Hindlimb muscle (tissue), 1 donor: Measurements from ENCODE around the gene NAIP. TPM values are rescaled to one million over a fixed set of nuclear protein-coding genes. Genes with fewer than 3 reads are reported as not detected.

Experiments
- polyA plus RNA-seq: library from polyadenylated mRNA; unstranded; fragments of 120-200 nt; gene quantifications from one replicate; pipeline ENCODE4 v1.2.1, GENCODE V29; 2013; ENCODE audit not compliant: insufficient read length

The NAIP gene
- polyA plus RNA-seq, 1 donor: 21.9 TPM

Other genes starting within 250 kb of the NAIP start
- 5.8 TPM for gene SERF1A, start 124.7 kb downstream of the NAIP start, polyA plus RNA-seq
- 34.0 TPM for gene SMN1, start 100.3 kb downstream of the NAIP start, polyA plus RNA-seq
- 19.5 TPM for gene GTF2H2, start 42.3 kb upstream of the NAIP start, polyA plus RNA-seq